Measurements from ENCODE around the gene UGT1A7. TPM values are rescaled to one million over a fixed set of nuclear protein-coding genes. Genes with fewer than 3 reads are reported as not detected.

Gene UGT1A7
- total RNA-seq, 1 experiment from 2014 or later, result 0.18 TPM

DNA sequence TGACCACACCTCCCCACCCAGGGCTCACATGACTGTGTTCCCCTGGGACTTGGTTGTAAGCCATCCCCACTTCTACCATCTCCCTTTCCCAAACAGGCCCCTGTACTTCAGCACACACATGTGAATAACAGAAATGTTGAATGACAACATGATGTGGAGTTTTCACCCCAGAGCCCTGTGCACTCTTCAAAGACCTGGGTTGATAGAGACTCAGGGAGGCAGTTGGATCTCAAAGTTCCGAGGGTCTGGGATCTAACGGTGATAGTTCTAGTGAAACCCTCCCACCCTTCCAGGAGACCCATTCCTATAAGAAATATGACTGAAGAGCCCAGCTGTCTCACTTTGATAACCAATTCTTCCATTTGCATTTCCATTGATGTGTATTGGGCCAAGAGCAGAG is 96.3 kb downstream of the UGT1A7 start, which contains the start of gene MROH2A:
MROH2A (plus strand) TSS at position 301 of the 400 bp plus-strand sequence. CDS start 1,029 bp downstream, outside the sequence.
- Mint-ChIP-seq H3K27me3 (ENCODE audit: insufficient read depth, unreplicated experiment) (no peaks in the 10 kb centered on the region), H3K4me1 (ENCODE audit: low read depth, unreplicated experiment) (no peaks in the 10 kb centered on the region), H3K9me3 (ENCODE audit: unreplicated experiment) (peaks cover 10% of the 10 kb centered on the region), H3K36me3 (ENCODE audit: insufficient read depth, unreplicated experiment) (peaks cover 17% of the 10 kb centered on the region), H3K27ac (ENCODE audit: unreplicated experiment) (no peak within 1 kb of the TSS), H3K4me3 (ENCODE audit: unreplicated experiment) (no peak within 1 kb of the TSS)
- POLR2A ChIA-PET, result no interaction called here
- BruUV-seq (replicated peaks), result no TSS peak
- H3K4me1 ChIP-seq, result no peaks in the 10 kb centered on the region
- H3K9me3 ChIP-seq, result no peaks in the 10 kb centered on the region
- intact Hi-C loops (cut with micrococcal nuclease; ENCODE audit: unreplicated experiment), result no loop called here
- no peak for DNase-seq
- no peaks in the 10 kb centered on the region for H3K36me3 ChIP-seq (ENCODE audit: control insufficient read depth, insufficient read depth, low read length)
- CTCF ChIA-PET, result no interaction called here
- H3K4me3 ChIP-seq (ENCODE audit: low read depth, low read length), result no peak within 1 kb of the TSS
- TF ChIP-seq, protein P1, sequence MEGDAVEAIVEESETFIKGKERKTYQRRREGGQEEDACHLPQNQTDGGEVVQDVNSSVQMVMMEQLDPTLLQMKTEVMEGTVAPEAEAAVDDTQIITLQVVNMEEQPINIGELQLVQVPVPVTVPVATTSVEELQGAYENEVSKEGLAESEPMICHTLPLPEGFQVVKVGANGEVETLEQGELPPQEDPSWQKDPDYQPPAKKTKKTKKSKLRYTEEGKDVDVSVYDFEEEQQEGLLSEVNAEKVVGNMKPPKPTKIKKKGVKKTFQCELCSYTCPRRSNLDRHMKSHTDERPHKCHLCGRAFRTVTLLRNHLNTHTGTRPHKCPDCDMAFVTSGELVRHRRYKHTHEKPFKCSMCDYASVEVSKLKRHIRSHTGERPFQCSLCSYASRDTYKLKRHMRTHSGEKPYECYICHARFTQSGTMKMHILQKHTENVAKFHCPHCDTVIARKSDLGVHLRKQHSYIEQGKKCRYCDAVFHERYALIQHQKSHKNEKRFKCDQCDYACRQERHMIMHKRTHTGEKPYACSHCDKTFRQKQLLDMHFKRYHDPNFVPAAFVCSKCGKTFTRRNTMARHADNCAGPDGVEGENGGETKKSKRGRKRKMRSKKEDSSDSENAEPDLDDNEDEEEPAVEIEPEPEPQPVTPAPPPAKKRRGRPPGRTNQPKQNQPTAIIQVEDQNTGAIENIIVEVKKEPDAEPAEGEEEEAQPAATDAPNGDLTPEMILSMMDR (IDR thresholded peaks at IDR 0.05; ENCODE audit: insufficient read depth in 1 of 2, low read depth in 1 of 2, low read length in 1 of 2, severe bottlenecking in 1 of 2, unreplicated experiment in 1 of 2), result no peak
- H3K27me3 ChIP-seq (replicated peaks; ENCODE audit: control insufficient read depth, insufficient read depth, low read length), result no peaks in the 10 kb centered on the region

DNA sequence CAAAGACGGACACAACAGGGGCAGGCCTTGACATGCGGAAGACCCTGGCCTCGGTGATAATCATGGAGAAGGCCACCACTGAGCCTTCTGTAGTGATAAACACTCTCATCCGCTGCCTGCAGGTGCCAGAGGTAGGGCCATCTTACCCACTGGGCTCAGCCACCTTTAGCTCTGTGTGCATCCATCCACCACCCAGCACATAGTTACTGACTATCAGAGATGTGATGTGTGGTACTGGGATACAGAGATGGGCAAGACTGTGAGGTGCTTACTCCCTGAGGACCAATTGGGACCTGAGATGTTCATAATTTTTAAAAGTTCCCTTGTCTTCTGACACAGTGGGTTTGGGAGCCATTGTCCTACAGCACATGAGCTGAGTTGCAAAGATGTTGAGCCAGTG is 98.0 kb downstream of the UGT1A7 start:
- no peak for DNase-seq
- ChIA-PET POLR2A (no interaction called here), CTCF (no interaction called here)
- H3K27me3 ChIP-seq (replicated peaks; ENCODE audit: control insufficient read depth, insufficient read depth, low read length), result no peaks in the 10 kb centered on the region
- BruUV-seq (replicated peaks), result no TSS peak
- H3K4me3 ChIP-seq (ENCODE audit: low read depth, low read length), result no peak overlapping the region
- Mint-ChIP-seq H3K4me3 (ENCODE audit: unreplicated experiment) (no peak overlapping the region), H3K36me3 (ENCODE audit: insufficient read depth, unreplicated experiment) (peaks cover 17% of the 10 kb centered on the region), H3K4me1 (ENCODE audit: low read depth, unreplicated experiment) (no peaks in the 10 kb centered on the region), H3K27ac (ENCODE audit: unreplicated experiment) (no peak overlapping the region), H3K27me3 (ENCODE audit: insufficient read depth, unreplicated experiment) (no peaks in the 10 kb centered on the region), H3K9me3 (ENCODE audit: unreplicated experiment) (peaks cover 10% of the 10 kb centered on the region)
- no peaks in the 10 kb centered on the region for H3K36me3 ChIP-seq (ENCODE audit: control insufficient read depth, insufficient read depth, low read length)
- no peaks in the 10 kb centered on the region for H3K9me3 ChIP-seq
- no peaks in the 10 kb centered on the region for H3K4me1 ChIP-seq
- intact Hi-C loops (cut with micrococcal nuclease; ENCODE audit: unreplicated experiment), result no loop called here
- TF ChIP-seq, protein P1 (IDR thresholded peaks at IDR 0.05; ENCODE audit: insufficient read depth in 1 of 2, low read depth in 1 of 2, low read length in 1 of 2, severe bottlenecking in 1 of 2, unreplicated experiment in 1 of 2), result no peak

DNA sequence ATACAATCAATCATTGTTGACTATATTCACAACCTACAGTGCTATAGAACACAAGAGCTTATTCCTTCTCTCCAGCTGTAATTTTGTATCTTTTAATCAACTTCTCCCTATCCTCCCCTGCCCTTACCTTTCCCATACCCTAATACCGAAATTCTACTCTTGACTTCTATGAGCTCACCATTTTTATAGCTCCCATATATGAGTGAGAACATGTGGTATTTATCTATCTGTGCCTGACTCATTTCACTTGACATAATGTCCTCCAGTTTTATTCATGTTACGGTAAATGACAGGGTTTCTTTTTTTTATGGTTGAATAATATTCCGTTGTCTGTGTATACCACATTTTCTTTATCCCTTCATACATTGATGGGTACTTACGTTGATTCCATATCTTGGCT is 99.1 kb downstream of the UGT1A7 start:
- H3K9me3 Mint-ChIP-seq (ENCODE audit: unreplicated experiment), result peaks cover 5% of the 10 kb centered on the region
- H3K4me3 Mint-ChIP-seq (ENCODE audit: unreplicated experiment), result no peak overlapping the region
- no peak overlapping the region for H3K27ac Mint-ChIP-seq (ENCODE audit: unreplicated experiment)
- Histone ChIP-seq H3K27me3 (replicated peaks; ENCODE audit: control insufficient read depth, insufficient read depth, low read length) (no peaks in the 10 kb centered on the region), H3K4me3 (ENCODE audit: low read depth, low read length) (no peak overlapping the region), H3K36me3 (ENCODE audit: control insufficient read depth, insufficient read depth, low read length) (no peaks in the 10 kb centered on the region), H3K9me3 (no peaks in the 10 kb centered on the region), H3K4me1 (no peaks in the 10 kb centered on the region)
- intact Hi-C loops (cut with micrococcal nuclease; ENCODE audit: unreplicated experiment), result no loop called here
- no peaks in the 10 kb centered on the region for H3K4me1 Mint-ChIP-seq (ENCODE audit: low read depth, unreplicated experiment)
- POLR2A ChIA-PET, result no interaction called here
- peaks cover 10% of the 10 kb centered on the region for H3K36me3 Mint-ChIP-seq (ENCODE audit: insufficient read depth, unreplicated experiment)
- CTCF ChIA-PET, result no interaction called here
- DNase-seq, result no peak
- no peaks in the 10 kb centered on the region for H3K27me3 Mint-ChIP-seq (ENCODE audit: insufficient read depth, unreplicated experiment)
- no TSS peak for BruUV-seq (replicated peaks)
- TF ChIP-seq, protein P1 (IDR thresholded peaks at IDR 0.05; ENCODE audit: insufficient read depth in 1 of 2, low read depth in 1 of 2, low read length in 1 of 2, severe bottlenecking in 1 of 2, unreplicated experiment in 1 of 2), result no peak
